Liver (tissue), 9 donors: ENCODE data around the gene ZNF783. TPM values are rescaled to one million over a fixed set of nuclear protein-coding genes. Genes with fewer than 3 reads are reported as not detected.

Source experiments
- DNase-seq: peaks from one replicate; pipeline ENCODE4 v3.0.0-alpha.2; 2017; ENCODE audit warnings: low spot score
- H3K27ac ChIP-seq, 2 donors: one replicate each; pipeline ENCODE4 v1.7.0; 2013; ENCODE audit warnings: inconsistent platforms in 2 of 2, low read length in 2 of 2, control low read depth in 1 of 2, low read depth in 1 of 2, mild to moderate bottlenecking in 1 of 2
- H3K27me3 ChIP-seq, 4 donors: one replicate each; pipeline versions ENCODE4 v1.6.1 to v1.7.0; 2013; ENCODE audit warnings: low read length in 3 of 4, inconsistent platforms in 1 of 4, mild to moderate bottlenecking in 1 of 4, moderate library complexity in 1 of 4; ENCODE audit not compliant: control insufficient read depth in 4 of 4, insufficient read depth in 4 of 4
- H3K36me3 ChIP-seq, 4 donors: one replicate each; pipeline versions ENCODE4 v1.6.1 to v1.7.0; 2013; ENCODE audit warnings: low read length in 3 of 4, mild to moderate bottlenecking in 3 of 4, low read depth in 1 of 4, moderate library complexity in 1 of 4; ENCODE audit not compliant: control insufficient read depth in 4 of 4, insufficient read depth in 3 of 4
- H3K4me1 ChIP-seq, 4 donors: one replicate each; pipeline versions ENCODE4 v1.6.1 to v1.7.0; 2013; ENCODE audit warnings: low read length in 3 of 4, mild to moderate bottlenecking in 3 of 4, moderate library complexity in 1 of 4; ENCODE audit not compliant: control insufficient read depth in 4 of 4, insufficient read depth in 4 of 4
- H3K4me3 ChIP-seq, 3 donors: one replicate each; pipeline versions ENCODE4 v1.6.1 to v1.7.0; 2013; ENCODE audit warnings: low read length in 3 of 3, control low read depth in 1 of 3, low read depth in 1 of 3, mild to moderate bottlenecking in 1 of 3
- H3K9ac ChIP-seq, 2 donors: one replicate each; pipeline ENCODE4 v1.7.0; 2013; ENCODE audit warnings: low read length in 2 of 2, mild to moderate bottlenecking in 2 of 2, moderate library complexity in 2 of 2, control low read depth in 1 of 2, low read depth in 1 of 2
- H3K9me3 ChIP-seq, 4 donors: one replicate each; pipeline versions ENCODE4 v1.6.1 to v1.7.0; 2013; ENCODE audit warnings: low read length in 3 of 4; ENCODE audit not compliant: control insufficient read depth in 4 of 4
- ATF3 ChIP-seq: IDR thresholded peaks from 2 replicates; pipeline ENCODE4 v1.6.1; 2016; ENCODE audit warnings: antibody characterized with exemption
- CTCF ChIP-seq: fragments of 150-350 bp; IDR thresholded peaks from 2 replicates; pipeline ENCODE4 v1.5.1; 2017; ENCODE audit warnings: improper control_type of control experiment, low read depth, low read length; ENCODE audit not compliant: missing input control
- FOXA2 ChIP-seq: IDR thresholded peaks from 2 replicates; pipeline ENCODE4 v1.6.1; 2016; ENCODE audit warnings: antibody characterized with exemption
- HNF4G ChIP-seq: IDR thresholded peaks from 2 replicates; pipeline ENCODE4 v1.6.1; 2016; ENCODE audit warnings: antibody characterized with exemption
- RAD21 ChIP-seq, 2 donors: IDR thresholded peaks; 2 replicates each; pipeline ENCODE4 v1.6.1; 2016; ENCODE audit warnings: antibody characterized with exemption in 2 of 2, mild to moderate bottlenecking in 2 of 2
- REST ChIP-seq: IDR thresholded peaks from 2 replicates; pipeline ENCODE4 v1.6.1; 2016; ENCODE audit warnings: antibody characterized with exemption, mild to moderate bottlenecking
- RXRA ChIP-seq, 2 donors: IDR thresholded peaks; 2 replicates each; pipeline ENCODE4 v1.6.1; 2017 to 2018; ENCODE audit warnings: antibody characterized with exemption in 2 of 2, mild to moderate bottlenecking in 1 of 2
- TAF1 ChIP-seq: conservative IDR thresholded peaks from 2 replicates; pipeline ENCODE4 v1.6.1; 2016; ENCODE audit warnings: antibody characterized with exemption, mild to moderate bottlenecking
- YY1 ChIP-seq: IDR thresholded peaks from 2 replicates; pipeline ENCODE4 v1.6.1; 2016; ENCODE audit warnings: antibody characterized with exemption, mild to moderate bottlenecking
- ZBTB33 ChIP-seq: IDR thresholded peaks from 2 replicates; pipeline ENCODE4 v1.6.1; 2016; ENCODE audit warnings: antibody characterized with exemption
- WGBS: extraction: QIAGEN DNeasy Blood & Tissue Kit; methylation state at CpG from one replicate; pipeline ENCODE4 v1.1.7; 2013; 5-methylcytosine and 5-hydroxymethylcytosine counted together
- polyA plus RNA-seq, 2 donors: library from polyadenylated mRNA; stranded (reverse) in 1 of 2; unstranded in 1 of 2; fragments of 200-250 nt in 1 of 2; fragments of >200 nt in 1 of 2; fragmentation: Nextera tagmentation in 1 of 2; extraction: Ambion mirVana in 1 of 2; gene quantifications; one replicate each; pipeline versions ENCODE4 v1.2.1 to v1.2.3, GENCODE V29; 2013 to 2015
- total RNA-seq, 2 donors: library from RNA; depleted of rRNA; stranded (reverse); fragments of >200 nt; gene quantifications; one replicate each; pipeline ENCODE4 v1.2.3, GENCODE V29; 2014
- donor health status: healthy.
- donor health status: healthy.
- donor health status: healthy.
- donor health status: healthy.
- donor health status: healthy.

The ZNF783 gene
- total and polyA plus RNA-seq, 4 donors: 1.5 to 4.3 (median 1.8) TPM

GRCh38 chr7:149218469-149219420 is 43.3 kb upstream of the ZNF783 start:
- no peak overlapping the region for H3K4me3 ChIP-seq
- H3K36me3 ChIP-seq: peaks cover 12 to 76% (median 44%) of the 10 kb centered on the region in 4 donors
- WGBS: 93% methylated on average over 10 of the region's 10 CpGs
- H3K27me3 ChIP-seq: no peaks in the 10 kb centered on the region
- no peaks in the 10 kb centered on the region for H3K4me1 ChIP-seq
- no peak overlapping the region for H3K9ac ChIP-seq
- no peaks in the 10 kb centered on the region for H3K9me3 ChIP-seq
- TF ChIP-seq HNF4G (no peak), TAF1 (no peak), ZBTB33 (no peak), ATF3 (no peak), REST (no peak), CTCF (no peak), RXRA (IDR thresholded peaks at IDR 0.05) (no peak)
- H3K27ac ChIP-seq: no peak overlapping the region
- DNase-seq: no peak

- TF ChIP-seq FOXA2 (no peak), CTCF (no peak), RAD21 (IDR thresholded peaks at IDR 0.05) (no peak), YY1 (no peak)
- H3K27ac ChIP-seq: no peak overlapping the region
- no peaks in the 10 kb centered on the region for H3K27me3 ChIP-seq
- no peak overlapping the region for H3K4me3 ChIP-seq
- no peak for DNase-seq
- H3K36me3 ChIP-seq: peaks cover 18 to 65% (median 36%) of the 10 kb centered on the region in 4 donors
- WGBS: 85% methylated on average over 6 of the region's 6 CpGs
- no peaks in the 10 kb centered on the region for H3K9me3 ChIP-seq
- H3K4me1 ChIP-seq: no peaks in the 10 kb centered on the region
- no peak overlapping the region for H3K9ac ChIP-seq
Measured at GRCh38 chr7:149220534-149220933, 41.5 kb upstream of the ZNF783 start.
